ENCODE measurements around the gene C1orf35. TPM values are rescaled to one million over a fixed set of nuclear protein-coding genes. Genes with fewer than 3 reads are reported as not detected.
A peak's percentile ranks its signal among the peaks of the same experiment; 100 is the strongest.

C1orf35 gene
- polyA plus RNA-seq, 1 experiment, result 6.2 TPM

DNA sequence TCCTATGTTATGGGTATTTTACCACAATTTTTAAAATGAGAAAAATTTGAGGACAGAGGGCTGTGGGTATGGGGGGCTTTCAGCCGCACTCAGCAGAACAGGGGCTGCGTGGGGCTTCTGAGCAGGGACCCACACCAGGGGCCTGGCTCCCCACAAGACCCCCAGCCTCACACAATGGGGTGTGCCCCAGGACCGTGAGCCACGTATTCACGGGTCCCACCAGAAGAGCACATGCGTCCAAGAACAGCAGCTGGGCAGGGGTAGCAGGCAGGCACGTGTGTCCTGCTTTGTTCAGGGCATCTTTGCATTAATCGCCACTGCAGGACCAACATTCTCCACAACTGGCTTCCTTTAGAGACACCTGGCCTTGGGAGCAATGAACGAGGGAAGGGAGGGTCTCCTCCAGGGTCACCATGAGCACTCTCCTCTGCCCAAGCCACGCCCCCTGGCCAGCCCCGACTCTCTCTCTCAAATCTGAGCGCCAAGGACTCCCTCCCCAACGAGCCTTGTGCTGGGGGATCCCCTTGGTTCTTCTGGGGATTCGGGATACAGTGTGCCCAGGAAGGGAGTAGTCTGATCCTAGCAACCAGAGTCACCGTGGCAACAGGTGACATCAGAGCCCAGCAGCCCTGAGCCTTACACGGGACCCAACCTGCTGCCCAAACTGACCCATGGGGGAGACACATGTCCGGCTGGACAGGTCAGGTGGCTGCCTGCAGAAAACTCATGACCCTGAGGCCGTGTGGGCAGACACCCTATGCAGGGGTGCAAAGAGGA is 28.0 kb downstream of the C1orf35 start:
- ChIA-PET CTCF (interaction anchor here (1.1 to 1.9 kb wide), 2 partner anchors 71 to 76 kb away, joined by 3 to 9 read pairs; no protein-coding TSS in a partner anchor), POLR2A (no interaction called here)
- Histone ChIP-seq H3K27me3 (ENCODE audit: control insufficient read depth, insufficient read depth, low read length) (no peaks in the 10 kb centered on the region), H3K36me3 (ENCODE audit: control insufficient read depth, insufficient read depth, low read length) (no peaks in the 10 kb centered on the region), H3K4me3 (ENCODE audit: low read depth, low read length) (no peak overlapping the region)
- TF ChIP-seq CTCF (IDR thresholded peaks at IDR 0.05; ENCODE audit: insufficient read depth, low read depth, low read length), result no peak
- DNase-seq (ENCODE audit: low read depth), result no peak

- no peak for DNase-seq (ENCODE audit: low read depth)
- POLR2A ChIA-PET, result no interaction called here
- TF ChIP-seq CTCF (IDR thresholded peaks at IDR 0.05; ENCODE audit: insufficient read depth, low read depth, low read length), result peak; percentile 35
- Histone ChIP-seq H3K27me3 (ENCODE audit: control insufficient read depth, insufficient read depth, low read length) (no peaks in the 10 kb centered on the region), H3K4me3 (ENCODE audit: low read depth, low read length) (no peak overlapping the region), H3K36me3 (ENCODE audit: control insufficient read depth, insufficient read depth, low read length) (no peaks in the 10 kb centered on the region)
- CTCF ChIA-PET, result interaction anchor here (1.1 to 1.9 kb wide), 2 partner anchors 70 to 75 kb away, joined by 3 to 9 read pairs; no protein-coding TSS in a partner anchor
These were observed 29.1 kb downstream of the C1orf35 start for GRCh38 chr1:228073857-228074545.

DNA sequence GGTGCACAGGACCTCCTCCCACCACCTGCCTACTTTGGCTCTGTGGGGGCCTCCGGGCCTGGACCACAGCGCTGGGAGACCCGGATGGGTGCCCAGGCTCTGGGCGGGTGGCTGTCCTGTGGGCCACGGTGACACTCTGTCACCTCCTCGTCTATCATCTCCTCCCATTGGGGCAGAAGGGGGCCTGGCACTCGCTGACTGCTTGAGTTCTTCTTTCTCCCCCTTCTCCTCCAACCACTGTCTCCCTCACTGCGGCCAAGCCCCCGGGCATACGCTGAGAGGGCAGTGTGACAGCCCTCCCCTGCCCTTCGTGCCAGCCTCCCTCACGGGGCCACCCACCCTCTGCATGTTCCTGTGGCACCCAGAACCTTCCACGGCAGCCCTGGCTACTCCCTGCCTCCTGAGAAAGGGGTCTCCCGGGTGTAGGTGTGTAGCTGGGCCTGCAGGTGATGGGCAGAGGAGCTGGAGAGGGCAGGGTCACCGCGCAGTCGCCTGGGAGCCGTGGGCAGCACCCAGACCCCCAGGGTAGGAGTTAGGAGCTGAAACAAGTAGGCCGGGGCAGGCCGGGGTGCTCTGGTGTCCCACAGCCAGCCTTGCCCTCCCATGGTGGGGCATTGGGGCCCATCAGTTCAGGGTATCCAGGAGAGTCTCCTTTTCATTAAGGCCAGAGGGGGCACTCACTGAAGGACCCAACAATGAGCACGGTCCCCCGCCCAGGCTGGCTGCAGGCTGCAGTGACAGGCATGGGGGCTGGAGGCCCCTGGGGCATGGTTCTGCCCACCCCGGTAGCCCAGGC is 29.9 kb downstream of the C1orf35 start:
- ChIA-PET POLR2A (no interaction called here), CTCF (interaction anchor here (1.9 kb wide), 1 partner anchor 69 kb away, joined by 9 read pairs; no protein-coding TSS in a partner anchor)
- H3K27me3 ChIP-seq (ENCODE audit: control insufficient read depth, insufficient read depth, low read length), result no peaks in the 10 kb centered on the region
- no peak overlapping the region for H3K4me3 ChIP-seq (ENCODE audit: low read depth, low read length)
- no peak for DNase-seq (ENCODE audit: low read depth)
- no peak for TF ChIP-seq CTCF (IDR thresholded peaks at IDR 0.05; ENCODE audit: insufficient read depth, low read depth, low read length)
- H3K36me3 ChIP-seq (ENCODE audit: control insufficient read depth, insufficient read depth, low read length), result no peaks in the 10 kb centered on the region

DNA sequence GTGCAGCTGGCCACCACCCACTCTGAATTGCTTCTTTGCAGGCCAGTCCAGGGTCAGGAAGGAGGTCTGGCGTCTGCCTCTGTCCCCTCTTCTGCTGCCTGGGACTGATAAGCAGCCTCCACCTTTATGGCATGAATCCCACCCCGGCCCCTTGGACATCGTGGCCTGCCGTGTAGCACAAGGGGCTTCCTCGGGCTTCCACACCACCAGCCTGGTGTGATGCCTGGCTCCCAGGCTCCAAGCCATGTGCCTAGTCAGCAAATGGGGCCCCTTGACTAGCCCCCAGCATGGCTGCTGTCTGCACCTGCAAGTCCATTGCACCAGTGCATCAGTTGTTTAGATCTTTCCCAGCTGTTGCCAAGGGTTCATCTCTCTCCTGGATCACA is 30.5 kb downstream of the C1orf35 start:
- no peak for TF ChIP-seq CTCF (IDR thresholded peaks at IDR 0.05; ENCODE audit: insufficient read depth, low read depth, low read length)
- Histone ChIP-seq H3K27me3 (ENCODE audit: control insufficient read depth, insufficient read depth, low read length) (no peaks in the 10 kb centered on the region), H3K36me3 (ENCODE audit: control insufficient read depth, insufficient read depth, low read length) (no peaks in the 10 kb centered on the region), H3K4me3 (ENCODE audit: low read depth, low read length) (no peak overlapping the region)
- ChIA-PET CTCF (no interaction called here), POLR2A (no interaction called here)
- DNase-seq (ENCODE audit: low read depth), result no peak

Data from BJ (cell line).